ENCODE results near the gene MTFP1.

- TF ChIP-seq POLR2AphosphoS5 (IDR thresholded peaks at IDR 0.05; ENCODE audit: low read depth, low read length) (no peak), TAF1 (IDR thresholded peaks at IDR 0.05; ENCODE audit: borderline replicate concordance, insufficient read depth, low read length) (no peak), FOXP2 (optimal IDR thresholded peaks at IDR 0.05; ENCODE audit: borderline replicate concordance, extremely low read depth, extremely low read length, insufficient read depth) (no peak)
- TF ChIP-seq, protein P1, sequence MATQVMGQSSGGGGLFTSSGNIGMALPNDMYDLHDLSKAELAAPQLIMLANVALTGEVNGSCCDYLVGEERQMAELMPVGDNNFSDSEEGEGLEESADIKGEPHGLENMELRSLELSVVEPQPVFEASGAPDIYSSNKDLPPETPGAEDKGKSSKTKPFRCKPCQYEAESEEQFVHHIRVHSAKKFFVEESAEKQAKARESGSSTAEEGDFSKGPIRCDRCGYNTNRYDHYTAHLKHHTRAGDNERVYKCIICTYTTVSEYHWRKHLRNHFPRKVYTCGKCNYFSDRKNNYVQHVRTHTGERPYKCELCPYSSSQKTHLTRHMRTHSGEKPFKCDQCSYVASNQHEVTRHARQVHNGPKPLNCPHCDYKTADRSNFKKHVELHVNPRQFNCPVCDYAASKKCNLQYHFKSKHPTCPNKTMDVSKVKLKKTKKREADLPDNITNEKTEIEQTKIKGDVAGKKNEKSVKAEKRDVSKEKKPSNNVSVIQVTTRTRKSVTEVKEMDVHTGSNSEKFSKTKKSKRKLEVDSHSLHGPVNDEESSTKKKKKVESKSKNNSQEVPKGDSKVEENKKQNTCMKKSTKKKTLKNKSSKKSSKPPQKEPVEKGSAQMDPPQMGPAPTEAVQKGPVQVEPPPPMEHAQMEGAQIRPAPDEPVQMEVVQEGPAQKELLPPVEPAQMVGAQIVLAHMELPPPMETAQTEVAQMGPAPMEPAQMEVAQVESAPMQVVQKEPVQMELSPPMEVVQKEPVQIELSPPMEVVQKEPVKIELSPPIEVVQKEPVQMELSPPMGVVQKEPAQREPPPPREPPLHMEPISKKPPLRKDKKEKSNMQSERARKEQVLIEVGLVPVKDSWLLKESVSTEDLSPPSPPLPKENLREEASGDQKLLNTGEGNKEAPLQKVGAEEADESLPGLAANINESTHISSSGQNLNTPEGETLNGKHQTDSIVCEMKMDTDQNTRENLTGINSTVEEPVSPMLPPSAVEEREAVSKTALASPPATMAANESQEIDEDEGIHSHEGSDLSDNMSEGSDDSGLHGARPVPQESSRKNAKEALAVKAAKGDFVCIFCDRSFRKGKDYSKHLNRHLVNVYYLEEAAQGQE (IDR thresholded peaks at IDR 0.05; ENCODE audit: insufficient read depth in 1 of 2, low read depth in 2 of 2, low read length in 2 of 2) = no peak
These were observed 21.3 kb upstream of the MTFP1 start for GRCh38 chr22:30404307-30404706.

Data from PFSK-1 (cell line).